Measurements from ENCODE around the gene CDKN3. TPM values are rescaled to one million over a fixed set of nuclear protein-coding genes. Genes with fewer than 3 reads are reported as not detected.

The CDKN3 gene
- total RNA-seq, 1 experiment from 2014 or later = 62.5 TPM

- no peak for TF ChIP-seq SIN3A (IDR thresholded peaks at IDR 0.05; ENCODE audit: low read depth)
- no peak for TF ChIP-seq EGR1 (IDR thresholded peaks at IDR 0.05; ENCODE audit: low read depth)
- TF ChIP-seq POLR2A (IDR thresholded peaks at IDR 0.05; ENCODE audit: borderline replicate concordance, extremely low read depth, insufficient read depth, insufficient read length) = no peak
- TF ChIP-seq ATF3 (IDR thresholded peaks at IDR 0.05) = no peak
These were observed 23.8 kb downstream of the CDKN3 start (continued) for GRCh38 chr14:54420478-54421142.

GRCh38 chr14:54423991-54424390, 27.2 kb downstream of the CDKN3 start:
- Histone ChIP-seq H3K4me3 (replicated peaks in 1 of 2; ENCODE audit: low read depth in 1 of 2, low read length in 2 of 2) (no peak overlapping the region), H2AFZ (ENCODE audit: low read depth, low read length, poor library complexity, severe bottlenecking) (no peak overlapping the region), H3K36me3 (ENCODE audit: control insufficient read depth in 1 of 2, insufficient read depth in 2 of 2, low read length in 2 of 2) (peaks cover 5 to 30% of the 10 kb centered on the region in 2 experiments; a peak in 3 of 4 replicates), H3K79me2 (ENCODE audit: insufficient read depth, low read length) (peaks cover 11% of the 10 kb centered on the region), H3K27ac (ENCODE audit: low read depth, low read length) (no peak overlapping the region), H3K27me3 (ENCODE audit: insufficient read depth, low read length) (no peaks in the 10 kb centered on the region), H3K9me3 (ENCODE audit: control insufficient read depth in 1 of 2, insufficient read depth in 1 of 2, low read depth in 1 of 2, low read length in 2 of 2) (no peaks in the 10 kb centered on the region), H3K9ac (ENCODE audit: low read length) (no peak overlapping the region), H3K4me2 (ENCODE audit: low read length) (no peak overlapping the region), H3K4me1 (ENCODE audit: control insufficient read depth in 1 of 2, insufficient read depth in 2 of 2, low read length in 2 of 2) (peaks cover 0 to 5% of the 10 kb centered on the region in 2 experiments; a peak in 1 of 4 replicates), H4K20me1 (ENCODE audit: insufficient read depth) (no peaks in the 10 kb centered on the region), H3K9me2 (ENCODE audit: insufficient read depth) (no peaks in the 10 kb centered on the region)
- intact Hi-C loops (cut with micrococcal nuclease) = no loop called here
- POLR2A ChIA-PET = no interaction called here
- BruUV-seq (replicated peaks) = no TSS peak
- DNase-seq (ENCODE audit: low read depth, low spot score) (no peak), ATAC-seq (no peak)
- RAD21 ChIA-PET (ENCODE audit: low non-redundant PET in 1 of 2, low total read pairs in 2 of 2, uncharacterized antibody in 2 of 2, unreplicated experiment in 2 of 2) = no interaction called here
- CTCF ChIA-PET = no interaction called here
- TF ChIP-seq SIN3A (IDR thresholded peaks at IDR 0.05; ENCODE audit: low read depth) (no peak), ZFX (IDR thresholded peaks at IDR 0.05) (no peak), ELF1 (IDR thresholded peaks at IDR 0.05; ENCODE audit: borderline replicate concordance, low read depth) (no peak), SP1 (IDR thresholded peaks at IDR 0.05; ENCODE audit: low read depth) (no peak), SRF (IDR thresholded peaks at IDR 0.05; ENCODE audit: low read depth) (no peak), EZH2 (IDR thresholded peaks at IDR 0.05) (no peak), EGR1 (IDR thresholded peaks at IDR 0.05; ENCODE audit: low read depth) (no peak), JUND (IDR thresholded peaks at IDR 0.05) (no peak), ZNF274 (IDR thresholded peaks at IDR 0.05; ENCODE audit: low read depth, low read length) (no peak)
